K562 (cell line): Measurements from ENCODE around the gene CD48. TPM values are rescaled to one million over a fixed set of nuclear protein-coding genes. Genes with fewer than 3 reads are reported as not detected.

Source experiments
- HDAC6 ChIP-seq: IDR thresholded peaks from 2 replicates; pipeline ENCODE4 v1.6.1; 2012; ENCODE audit warnings: low read depth, mild to moderate bottlenecking, control low read depth, inconsistent platforms, low read length, moderate library complexity
- RAD21 ChIP-seq, 2 experiments: fragments of 250-450 bp in 1 of 2; fragments of 450-650 bp in 1 of 2; sonication (Bioruptor Pico) in 1 of 2; formaldehyde crosslinking in 1 of 2; IDR thresholded peaks in 1 of 2; conservative IDR thresholded peaks in 1 of 2; 2 replicates each; pipeline versions ENCODE4 v1.4.0 to v1.8.0; 2020 to 2022; ENCODE audit warnings: mild to moderate bottlenecking in 2 of 2, moderate library complexity in 1 of 2
- RB1 ChIP-seq: fragments of 450-650 bp; IDR thresholded peaks from 2 replicates; pipeline ENCODE4 v1.6.1; 2017; ENCODE audit warnings: low read depth, mild to moderate bottlenecking
- TCF7 ChIP-seq: sonication (generic); IDR thresholded peaks from 2 replicates; pipeline ENCODE4 v1.6.1; 2016; ENCODE audit warnings: antibody characterized with exemption, borderline replicate concordance
- polyA plus RNA-seq, 8 experiments: library from polyadenylated mRNA; depleted of rRNA in 4 of 8; stranded (reverse) in 5 of 8; unstranded in 3 of 8; fragments of >200 nt; fragmentation: Nextera tagmentation in 2 of 8; fragmentation: Illumina TruSeq in 1 of 8; extraction: Ambion mirVana in 2 of 8; extraction: Trizol in 1 of 8; gene quantifications; 2 replicates each; pipeline versions ENCODE4 v1.2.1 to v1.2.3, GENCODE V29; 2011 to 2014; ENCODE audit warnings: inconsistent platforms in 1 of 8, missing spikeins in 1 of 8
- total RNA-seq, 7 experiments: library from RNA; depleted of rRNA in 6 of 7; stranded (reverse); fragments of >200 nt in 6 of 7; fragmentation: Illumina TruSeq in 2 of 7; extraction: Trizol in 2 of 7; gene quantifications; 2 replicates each; pipeline versions ENCODE4 v1.2.1 to v1.2.3, GENCODE V29; 2011 to 2021; ENCODE audit warnings: low replicate concordance in 1 of 7
- TF ChIP-seq, protein P1 (sequence below): fragments of 200-800 bp; sonication (Bioruptor generic); IDR thresholded peaks from 2 replicates; pipeline ENCODE4 v1.6.1; 2016; ENCODE audit warnings: missing genetic modification characterization, missing compliant biosample characterization
- TF ChIP-seq, protein P2 (sequence below): fragments of 200-400 bp; formaldehyde crosslinking; IDR thresholded peaks from 2 replicates; pipeline ENCODE4 v1.6.1; 2017; ENCODE audit warnings: mild to moderate bottlenecking, low read depth, low read length, moderate library complexity
- TF ChIP-seq, protein P3 (sequence below), 2 experiments: fragments of 450-650 bp; formaldehyde crosslinking in 1 of 2; IDR thresholded peaks; 2 replicates each; pipeline versions ENCODE4 v1.4.0 to v1.6.1; 2014 to 2020; ENCODE audit warnings: mild to moderate bottlenecking in 2 of 2, borderline replicate concordance in 1 of 2, low read depth in 1 of 2

CD48 gene
- total and polyA plus RNA-seq, 9 of the 15 experiments (the other 6 are each of a cell fraction or from before 2014, with no cell fraction given), result 0.10 to 0.42 (median 0.29) TPM; not detected in 3

- TF ChIP-seq, protein P1, sequence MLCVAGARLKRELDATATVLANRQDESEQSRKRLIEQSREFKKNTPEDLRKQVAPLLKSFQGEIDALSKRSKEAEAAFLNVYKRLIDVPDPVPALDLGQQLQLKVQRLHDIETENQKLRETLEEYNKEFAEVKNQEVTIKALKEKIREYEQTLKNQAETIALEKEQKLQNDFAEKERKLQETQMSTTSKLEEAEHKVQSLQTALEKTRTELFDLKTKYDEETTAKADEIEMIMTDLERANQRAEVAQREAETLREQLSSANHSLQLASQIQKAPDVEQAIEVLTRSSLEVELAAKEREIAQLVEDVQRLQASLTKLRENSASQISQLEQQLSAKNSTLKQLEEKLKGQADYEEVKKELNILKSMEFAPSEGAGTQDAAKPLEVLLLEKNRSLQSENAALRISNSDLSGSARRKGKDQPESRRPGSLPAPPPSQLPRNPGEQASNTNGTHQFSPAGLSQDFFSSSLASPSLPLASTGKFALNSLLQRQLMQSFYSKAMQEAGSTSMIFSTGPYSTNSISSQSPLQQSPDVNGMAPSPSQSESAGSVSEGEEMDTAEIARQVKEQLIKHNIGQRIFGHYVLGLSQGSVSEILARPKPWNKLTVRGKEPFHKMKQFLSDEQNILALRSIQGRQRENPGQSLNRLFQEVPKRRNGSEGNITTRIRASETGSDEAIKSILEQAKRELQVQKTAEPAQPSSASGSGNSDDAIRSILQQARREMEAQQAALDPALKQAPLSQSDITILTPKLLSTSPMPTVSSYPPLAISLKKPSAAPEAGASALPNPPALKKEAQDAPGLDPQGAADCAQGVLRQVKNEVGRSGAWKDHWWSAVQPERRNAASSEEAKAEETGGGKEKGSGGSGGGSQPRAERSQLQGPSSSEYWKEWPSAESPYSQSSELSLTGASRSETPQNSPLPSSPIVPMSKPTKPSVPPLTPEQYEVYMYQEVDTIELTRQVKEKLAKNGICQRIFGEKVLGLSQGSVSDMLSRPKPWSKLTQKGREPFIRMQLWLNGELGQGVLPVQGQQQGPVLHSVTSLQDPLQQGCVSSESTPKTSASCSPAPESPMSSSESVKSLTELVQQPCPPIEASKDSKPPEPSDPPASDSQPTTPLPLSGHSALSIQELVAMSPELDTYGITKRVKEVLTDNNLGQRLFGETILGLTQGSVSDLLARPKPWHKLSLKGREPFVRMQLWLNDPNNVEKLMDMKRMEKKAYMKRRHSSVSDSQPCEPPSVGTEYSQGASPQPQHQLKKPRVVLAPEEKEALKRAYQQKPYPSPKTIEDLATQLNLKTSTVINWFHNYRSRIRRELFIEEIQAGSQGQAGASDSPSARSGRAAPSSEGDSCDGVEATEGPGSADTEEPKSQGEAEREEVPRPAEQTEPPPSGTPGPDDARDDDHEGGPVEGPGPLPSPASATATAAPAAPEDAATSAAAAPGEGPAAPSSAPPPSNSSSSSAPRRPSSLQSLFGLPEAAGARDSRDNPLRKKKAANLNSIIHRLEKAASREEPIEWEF (CRISPR knock-in tag), result peak; percentile 66; the same call in 1 of the 2 replicates
- TF ChIP-seq RAD21 (CRISPR knock-in tag; conservative IDR thresholded peaks at IDR 0.05 in 1 of 2, IDR thresholded peaks at IDR 0.05 in 1 of 2) (peak; percentile 91 to 96), HDAC6 (no peak), TCF7 (no peak), RB1 (peak; percentile 40)
- TF ChIP-seq, protein P2, sequence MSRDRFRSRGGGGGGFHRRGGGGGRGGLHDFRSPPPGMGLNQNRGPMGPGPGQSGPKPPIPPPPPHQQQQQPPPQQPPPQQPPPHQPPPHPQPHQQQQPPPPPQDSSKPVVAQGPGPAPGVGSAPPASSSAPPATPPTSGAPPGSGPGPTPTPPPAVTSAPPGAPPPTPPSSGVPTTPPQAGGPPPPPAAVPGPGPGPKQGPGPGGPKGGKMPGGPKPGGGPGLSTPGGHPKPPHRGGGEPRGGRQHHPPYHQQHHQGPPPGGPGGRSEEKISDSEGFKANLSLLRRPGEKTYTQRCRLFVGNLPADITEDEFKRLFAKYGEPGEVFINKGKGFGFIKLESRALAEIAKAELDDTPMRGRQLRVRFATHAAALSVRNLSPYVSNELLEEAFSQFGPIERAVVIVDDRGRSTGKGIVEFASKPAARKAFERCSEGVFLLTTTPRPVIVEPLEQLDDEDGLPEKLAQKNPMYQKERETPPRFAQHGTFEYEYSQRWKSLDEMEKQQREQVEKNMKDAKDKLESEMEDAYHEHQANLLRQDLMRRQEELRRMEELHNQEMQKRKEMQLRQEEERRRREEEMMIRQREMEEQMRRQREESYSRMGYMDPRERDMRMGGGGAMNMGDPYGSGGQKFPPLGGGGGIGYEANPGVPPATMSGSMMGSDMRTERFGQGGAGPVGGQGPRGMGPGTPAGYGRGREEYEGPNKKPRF, result no peak
- TF ChIP-seq, protein P3, sequence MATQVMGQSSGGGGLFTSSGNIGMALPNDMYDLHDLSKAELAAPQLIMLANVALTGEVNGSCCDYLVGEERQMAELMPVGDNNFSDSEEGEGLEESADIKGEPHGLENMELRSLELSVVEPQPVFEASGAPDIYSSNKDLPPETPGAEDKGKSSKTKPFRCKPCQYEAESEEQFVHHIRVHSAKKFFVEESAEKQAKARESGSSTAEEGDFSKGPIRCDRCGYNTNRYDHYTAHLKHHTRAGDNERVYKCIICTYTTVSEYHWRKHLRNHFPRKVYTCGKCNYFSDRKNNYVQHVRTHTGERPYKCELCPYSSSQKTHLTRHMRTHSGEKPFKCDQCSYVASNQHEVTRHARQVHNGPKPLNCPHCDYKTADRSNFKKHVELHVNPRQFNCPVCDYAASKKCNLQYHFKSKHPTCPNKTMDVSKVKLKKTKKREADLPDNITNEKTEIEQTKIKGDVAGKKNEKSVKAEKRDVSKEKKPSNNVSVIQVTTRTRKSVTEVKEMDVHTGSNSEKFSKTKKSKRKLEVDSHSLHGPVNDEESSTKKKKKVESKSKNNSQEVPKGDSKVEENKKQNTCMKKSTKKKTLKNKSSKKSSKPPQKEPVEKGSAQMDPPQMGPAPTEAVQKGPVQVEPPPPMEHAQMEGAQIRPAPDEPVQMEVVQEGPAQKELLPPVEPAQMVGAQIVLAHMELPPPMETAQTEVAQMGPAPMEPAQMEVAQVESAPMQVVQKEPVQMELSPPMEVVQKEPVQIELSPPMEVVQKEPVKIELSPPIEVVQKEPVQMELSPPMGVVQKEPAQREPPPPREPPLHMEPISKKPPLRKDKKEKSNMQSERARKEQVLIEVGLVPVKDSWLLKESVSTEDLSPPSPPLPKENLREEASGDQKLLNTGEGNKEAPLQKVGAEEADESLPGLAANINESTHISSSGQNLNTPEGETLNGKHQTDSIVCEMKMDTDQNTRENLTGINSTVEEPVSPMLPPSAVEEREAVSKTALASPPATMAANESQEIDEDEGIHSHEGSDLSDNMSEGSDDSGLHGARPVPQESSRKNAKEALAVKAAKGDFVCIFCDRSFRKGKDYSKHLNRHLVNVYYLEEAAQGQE (IDR thresholded peaks at IDR 0.05; ENCODE audit: borderline replicate concordance), result peak; percentile 64; the same call in 1 of the 2 replicates
- TF ChIP-seq, protein P3 (CRISPR knock-in tag; IDR thresholded peaks at IDR 0.05; ENCODE audit: low read depth), result no peak
These were observed 15.1 kb upstream of the CD48 start (continued) for GRCh38 chr1:160726498-160727315.
